GM18498 (cell line): Measurements from ENCODE around the gene DOK5.

Source experiments
- ATAC-seq: cut with Tn5 transposase; IDR thresholded peaks from one replicate; pipeline ENCODE4 v1.9.1; 2021; ENCODE audit warnings: mild to moderate bottlenecking, moderate library complexity; ENCODE audit not compliant: unreplicated experiment

DOK5 gene

GRCh38 chr20:54680872-54681619, 205.7 kb downstream of the DOK5 start:
- no peak for ATAC-seq

DNA sequence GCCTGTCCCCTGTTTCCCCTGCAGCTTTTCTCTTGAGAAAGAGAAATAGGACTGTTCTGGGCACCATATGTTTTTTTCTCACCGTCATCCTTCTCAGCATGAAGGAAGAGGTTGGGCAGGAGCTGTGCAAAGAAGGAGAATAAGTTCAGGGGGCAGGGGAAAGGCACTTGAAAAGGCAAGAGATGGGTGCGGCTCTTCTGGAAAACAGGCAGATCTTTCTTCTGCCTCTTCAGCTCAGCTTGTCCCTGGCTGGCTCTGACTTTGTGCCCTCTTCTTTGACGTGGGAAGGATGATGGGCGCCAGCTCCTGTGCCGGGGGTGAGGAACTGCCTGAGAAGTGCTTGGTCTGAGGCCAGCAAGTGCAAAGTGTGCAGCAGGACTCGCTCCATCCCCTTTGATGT, 206.5 kb downstream of the DOK5 start:
- no peak for ATAC-seq

DNA sequence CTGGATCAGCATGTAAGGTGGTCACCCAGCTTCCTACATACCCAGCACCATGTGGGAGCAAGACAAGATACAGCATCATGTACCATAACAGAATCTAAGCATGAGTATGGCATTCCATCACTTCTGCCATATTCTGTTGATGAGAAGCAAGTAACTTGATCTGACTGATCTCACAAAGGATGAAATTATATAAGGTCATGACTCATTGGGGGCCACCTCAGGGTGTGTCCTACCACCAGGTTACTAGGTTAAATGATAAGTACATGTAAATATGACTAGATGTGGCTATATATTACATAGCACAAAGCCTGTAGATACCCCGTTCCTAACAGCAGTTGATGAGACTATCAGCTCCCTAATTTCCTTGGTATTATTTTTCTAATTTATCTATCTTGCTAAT, 213.1 kb downstream of the DOK5 start:
- no peak for ATAC-seq

DNA sequence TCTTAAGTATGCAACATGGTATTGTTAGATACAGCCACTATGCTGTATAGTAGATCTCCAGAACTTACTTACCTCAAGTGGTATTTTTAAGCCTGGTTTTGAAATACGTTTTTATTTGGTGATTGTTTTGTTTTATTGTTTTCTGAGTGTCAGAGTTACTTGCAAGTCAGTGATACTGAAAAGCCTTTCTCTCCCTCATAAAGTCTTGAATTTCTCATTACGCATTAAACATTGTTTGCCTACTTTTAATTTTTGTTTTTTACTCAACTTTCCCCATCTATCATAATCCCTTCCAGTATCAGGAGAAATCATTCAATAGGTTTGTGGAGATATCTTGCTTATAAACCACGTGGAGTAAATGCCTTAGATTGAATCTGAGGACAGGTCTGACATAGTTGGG, 214.9 kb downstream of the DOK5 start:
- no peak for ATAC-seq

DNA sequence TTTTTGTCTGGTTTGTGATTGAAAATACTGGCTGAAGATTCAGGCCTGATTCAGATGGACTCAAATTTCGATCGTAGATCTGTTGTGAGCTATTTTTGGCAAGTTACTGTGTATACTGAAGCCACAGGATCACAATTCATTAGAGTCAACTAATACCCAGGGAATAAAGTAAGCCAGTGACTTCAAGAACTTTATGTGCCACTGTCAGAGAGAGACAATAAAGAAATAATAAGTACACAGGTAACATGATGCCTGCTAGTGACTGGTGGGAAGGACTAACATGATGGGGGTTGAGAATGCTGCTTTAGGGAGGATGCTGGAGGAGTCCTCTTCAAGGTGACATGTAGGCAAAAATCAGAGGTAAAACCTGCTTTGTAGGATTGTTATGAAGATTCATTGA, 215.9 kb downstream of the DOK5 start:
- ATAC-seq, result no peak

DNA sequence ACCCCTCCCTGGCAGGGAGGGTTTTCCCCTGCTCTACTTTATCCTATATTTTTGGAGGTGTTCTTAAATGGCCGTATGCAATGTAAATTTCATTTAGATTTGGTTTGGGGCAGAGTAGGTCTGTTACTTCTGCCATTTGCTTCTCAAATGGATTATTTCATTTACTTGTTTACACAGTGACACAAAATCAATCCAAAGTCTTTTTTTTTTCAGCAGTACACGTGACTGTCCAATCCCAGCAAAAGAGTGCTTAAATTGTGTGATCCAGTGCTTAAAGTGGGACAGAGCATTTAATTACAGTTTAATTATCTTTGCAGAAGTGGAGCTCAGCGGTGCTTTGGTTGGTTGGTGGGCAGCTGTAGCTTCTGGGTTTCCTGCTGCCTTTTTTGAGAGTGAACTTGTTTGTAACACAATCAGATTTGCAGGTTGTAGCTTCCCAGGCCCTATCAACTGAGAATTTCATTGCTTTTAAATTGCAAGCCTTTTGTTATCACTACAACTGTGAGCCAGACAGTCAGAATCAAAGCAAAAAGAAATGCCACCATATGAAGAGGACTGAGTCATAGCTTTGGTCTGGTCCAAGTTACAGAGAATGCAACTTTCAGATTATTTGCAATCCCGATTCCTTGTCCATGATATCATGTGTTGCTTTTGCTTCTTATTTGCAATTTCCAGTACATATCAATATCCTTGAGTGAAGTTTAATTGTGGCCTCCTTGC, 216.9 kb downstream of the DOK5 start:
- ATAC-seq, result no peak

DNA sequence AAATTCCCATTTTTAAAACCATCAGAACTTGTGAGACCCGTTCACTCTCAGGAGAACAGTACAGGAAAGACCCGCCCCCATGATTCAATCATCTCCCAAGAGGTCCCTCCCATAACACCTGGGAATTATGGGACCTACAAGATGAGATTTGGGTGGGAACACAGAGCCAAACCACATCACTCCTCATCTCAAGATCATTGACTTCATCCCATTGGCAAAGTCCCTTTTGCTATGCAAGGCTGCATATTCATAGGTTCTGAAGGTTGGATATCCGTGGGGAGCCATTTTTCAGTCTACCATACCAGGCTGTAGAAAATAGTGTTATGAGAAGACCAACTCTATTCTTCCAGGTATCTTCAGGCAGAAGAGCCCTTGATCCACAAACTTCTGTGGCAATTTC, 219.1 kb downstream of the DOK5 start:
- no peak for ATAC-seq

DNA sequence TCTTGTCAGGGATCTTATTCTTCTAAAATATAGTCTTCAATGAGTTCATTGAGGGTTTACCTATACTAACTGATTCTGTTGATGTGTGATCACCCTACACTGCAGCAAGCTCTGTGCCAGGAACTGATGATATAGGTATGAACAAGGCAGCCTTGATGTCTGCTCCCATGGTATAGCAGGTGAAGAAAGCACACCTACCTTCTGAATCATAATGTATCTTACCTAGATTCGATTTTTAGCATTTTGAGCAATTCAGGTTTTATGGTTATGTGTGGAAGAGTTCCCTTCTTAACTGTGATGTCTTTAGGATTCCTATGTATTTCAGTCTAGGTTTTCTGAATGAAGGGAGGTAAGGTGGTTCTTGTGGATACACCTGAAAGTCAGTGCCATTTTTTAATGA, 223.0 kb downstream of the DOK5 start:
- ATAC-seq, result no peak
